ENCODE measurements around the gene SGK1.

The SGK1 gene

GRCh38 chr6:134314006-134314821, 3.7 kb downstream of the SGK1 start:
- H3K9me3 ChIP-seq (ENCODE audit: insufficient read depth, low read length) = 0 out of 2 replicates have a peak, but pooled peaks cover 4% of the 10 kb centered on the region
- peaks cover 32% of the 10 kb centered on the region for H3K4me1 ChIP-seq (ENCODE audit: low read length)
- H3K4me3 ChIP-seq (ENCODE audit: low read length) = 0 out of 2 replicates have a peak overlapping the region, but pooled peaks have one; percentile 22
- no peak overlapping the region for H3K9ac ChIP-seq (ENCODE audit: low read length)
- TF ChIP-seq, protein P1, sequence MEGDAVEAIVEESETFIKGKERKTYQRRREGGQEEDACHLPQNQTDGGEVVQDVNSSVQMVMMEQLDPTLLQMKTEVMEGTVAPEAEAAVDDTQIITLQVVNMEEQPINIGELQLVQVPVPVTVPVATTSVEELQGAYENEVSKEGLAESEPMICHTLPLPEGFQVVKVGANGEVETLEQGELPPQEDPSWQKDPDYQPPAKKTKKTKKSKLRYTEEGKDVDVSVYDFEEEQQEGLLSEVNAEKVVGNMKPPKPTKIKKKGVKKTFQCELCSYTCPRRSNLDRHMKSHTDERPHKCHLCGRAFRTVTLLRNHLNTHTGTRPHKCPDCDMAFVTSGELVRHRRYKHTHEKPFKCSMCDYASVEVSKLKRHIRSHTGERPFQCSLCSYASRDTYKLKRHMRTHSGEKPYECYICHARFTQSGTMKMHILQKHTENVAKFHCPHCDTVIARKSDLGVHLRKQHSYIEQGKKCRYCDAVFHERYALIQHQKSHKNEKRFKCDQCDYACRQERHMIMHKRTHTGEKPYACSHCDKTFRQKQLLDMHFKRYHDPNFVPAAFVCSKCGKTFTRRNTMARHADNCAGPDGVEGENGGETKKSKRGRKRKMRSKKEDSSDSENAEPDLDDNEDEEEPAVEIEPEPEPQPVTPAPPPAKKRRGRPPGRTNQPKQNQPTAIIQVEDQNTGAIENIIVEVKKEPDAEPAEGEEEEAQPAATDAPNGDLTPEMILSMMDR (IDR thresholded peaks at IDR 0.05; ENCODE audit: low read depth, low read length) = no peak
- TF ChIP-seq EZH2phosphoT487 (IDR thresholded peaks at IDR 0.05; ENCODE audit: low read depth) = no peak
- H3K27me3 ChIP-seq (ENCODE audit: low read depth, low read length) = peaks cover 5% of the 10 kb centered on the region; the same call in 1 of the 2 replicates
- H3K27ac ChIP-seq (ENCODE audit: low read length) = no peak overlapping the region
- no peak overlapping the region for H2AFZ ChIP-seq (ENCODE audit: low read depth, low read length)
- no peaks in the 10 kb centered on the region for H4K20me1 ChIP-seq (ENCODE audit: insufficient read depth, low read length)
- no peak overlapping the region for H3K4me2 ChIP-seq (ENCODE audit: low read length)
- H3K79me2 ChIP-seq (ENCODE audit: low read length) = no peaks in the 10 kb centered on the region
- H3K36me3 ChIP-seq (replicated peaks; ENCODE audit: low read depth, low read length) = peaks cover 4% of the 10 kb centered on the region

GRCh38 chr6:134312038-134312660, 5.8 kb downstream of the SGK1 start:
- Histone ChIP-seq H3K9me3 (ENCODE audit: insufficient read depth, low read length) (no peaks in the 10 kb centered on the region), H4K20me1 (ENCODE audit: insufficient read depth, low read length) (no peaks in the 10 kb centered on the region), H3K9ac (ENCODE audit: low read length) (no peak overlapping the region), H3K27me3 (ENCODE audit: low read depth, low read length) (no peaks in the 10 kb centered on the region), H3K27ac (ENCODE audit: low read length) (no peak overlapping the region), H3K36me3 (replicated peaks; ENCODE audit: low read depth, low read length) (no peaks in the 10 kb centered on the region), H3K79me2 (ENCODE audit: low read length) (no peaks in the 10 kb centered on the region), H3K4me1 (ENCODE audit: low read length) (peaks cover 37% of the 10 kb centered on the region), H3K4me3 (ENCODE audit: low read length) (no peak overlapping the region), H3K4me2 (ENCODE audit: low read length) (no peak overlapping the region), H2AFZ (ENCODE audit: low read depth, low read length) (no peak overlapping the region)
- TF ChIP-seq, protein P1 (IDR thresholded peaks at IDR 0.05; ENCODE audit: low read depth, low read length) = no peak

- TF ChIP-seq, protein P1 (IDR thresholded peaks at IDR 0.05; ENCODE audit: low read depth, low read length) = no peak
- TF ChIP-seq EZH2phosphoT487 (IDR thresholded peaks at IDR 0.05; ENCODE audit: low read depth) = no peak
- H4K20me1 ChIP-seq (ENCODE audit: insufficient read depth, low read length) = no peaks in the 10 kb centered on the region
- no peaks in the 10 kb centered on the region for H3K9me3 ChIP-seq (ENCODE audit: insufficient read depth, low read length)
- peaks cover 33% of the 10 kb centered on the region for H3K4me1 ChIP-seq (ENCODE audit: low read length)
- H3K9ac ChIP-seq (ENCODE audit: low read length) = no peak overlapping the region
- H3K79me2 ChIP-seq (ENCODE audit: low read length) = no peaks in the 10 kb centered on the region
- H2AFZ ChIP-seq (ENCODE audit: low read depth, low read length) = no peak overlapping the region
- no peak overlapping the region for H3K27ac ChIP-seq (ENCODE audit: low read length)
- no peak overlapping the region for H3K4me2 ChIP-seq (ENCODE audit: low read length)
- no peak overlapping the region for H3K4me3 ChIP-seq (ENCODE audit: low read length)
- no peaks in the 10 kb centered on the region for H3K36me3 ChIP-seq (replicated peaks; ENCODE audit: low read depth, low read length)
- H3K27me3 ChIP-seq (ENCODE audit: low read depth, low read length) = no peaks in the 10 kb centered on the region
Measured at GRCh38 chr6:134310817-134311216, 7.1 kb downstream of the SGK1 start.

DNA sequence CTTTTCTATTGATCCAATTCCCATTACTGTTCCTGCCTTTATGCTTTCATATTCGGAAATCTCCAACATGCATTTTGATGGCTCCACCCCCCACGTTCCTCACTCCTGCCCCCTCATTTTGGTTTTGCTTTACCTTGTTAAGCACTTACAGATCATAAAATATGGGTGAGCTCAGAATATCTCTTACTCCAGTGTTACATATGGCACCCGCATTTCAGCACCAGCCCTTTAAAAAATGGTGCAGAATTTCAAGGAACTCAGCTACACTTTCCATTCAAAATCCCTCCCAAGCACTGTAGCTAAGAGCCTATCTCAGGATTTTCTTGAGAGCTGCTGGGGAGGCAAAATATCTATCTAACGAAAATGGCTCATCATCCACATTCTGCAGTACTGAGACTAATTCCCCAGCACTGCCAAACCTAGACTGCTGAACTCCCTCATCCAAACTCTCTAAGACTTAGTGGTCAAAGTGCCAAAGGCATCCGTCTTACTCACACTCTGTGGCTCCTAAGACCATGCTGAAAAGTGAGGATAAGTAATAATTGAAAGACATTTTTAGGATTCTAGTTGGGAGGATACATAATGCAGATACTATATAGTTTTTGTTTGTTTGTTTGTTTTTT, 7.8 kb downstream of the SGK1 start:
- Histone ChIP-seq H3K36me3 (replicated peaks; ENCODE audit: low read depth, low read length) (no peaks in the 10 kb centered on the region), H3K9ac (ENCODE audit: low read length) (no peak overlapping the region), H3K4me2 (ENCODE audit: low read length) (no peak overlapping the region), H3K9me3 (ENCODE audit: insufficient read depth, low read length) (no peaks in the 10 kb centered on the region), H3K27ac (ENCODE audit: low read length) (no peak overlapping the region), H3K27me3 (ENCODE audit: low read depth, low read length) (no peaks in the 10 kb centered on the region), H4K20me1 (ENCODE audit: insufficient read depth, low read length) (no peaks in the 10 kb centered on the region), H3K4me1 (ENCODE audit: low read length) (peaks cover 36% of the 10 kb centered on the region), H2AFZ (ENCODE audit: low read depth, low read length) (no peak overlapping the region), H3K79me2 (ENCODE audit: low read length) (no peaks in the 10 kb centered on the region), H3K4me3 (ENCODE audit: low read length) (no peak overlapping the region)
- TF ChIP-seq EZH2phosphoT487 (IDR thresholded peaks at IDR 0.05; ENCODE audit: low read depth) = no peak
- TF ChIP-seq, protein P1 (IDR thresholded peaks at IDR 0.05; ENCODE audit: low read depth, low read length) = no peak
